PC-3 (cell line): ENCODE results near the gene DNAJC5. TPM values are rescaled to one million over a fixed set of nuclear protein-coding genes. Genes with fewer than 3 reads are reported as not detected.

Experiments
- ATAC-seq: fragments of 200-7000 bp; cut with Tn5 transposase; 2 replicates; pipeline ENCODE4 v1.9.1; 2020; ENCODE audit warnings: mild to moderate bottlenecking, moderate library complexity
- BruUV-seq: library from RNA; stranded (reverse); fragments of 400-500 nt; replicated peaks from 2 replicates; lab custom pipeline; 2021; lab: Mats Ljungman, UMichigan
- CTCF ChIA-PET: fragments of 300-600 bp; sonication (Branson Sonifier 250); formaldehyde crosslinking; loops from one replicate; lab custom pipeline; 2022; ENCODE audit warnings: antibody characterized with exemption; lab: Charles Lee
- POLR2A ChIA-PET: fragments of 300-600 bp; sonication (Branson Sonifier 250); formaldehyde crosslinking; loops from one replicate; lab custom pipeline; 2022; ENCODE audit warnings: antibody characterized with exemption; ENCODE audit not compliant: unreplicated experiment; lab: Charles Lee
- DNase-seq: peaks from one replicate; pipeline ENCODE4 v3.0.0-alpha.2; 2015
- H2AFZ ChIP-seq: fragments of 300-600 bp; sonication (generic); 2 replicates; pipeline ENCODE4 v1.6.0; 2016; ENCODE audit warnings: antibody characterized with exemption, low read length
- H3F3A ChIP-seq: fragments of 300-600 bp; sonication (generic); one replicate; pipeline ENCODE4 v1.6.0; 2017; ENCODE audit warnings: antibody characterized with exemption, low read length, control low read depth, mild to moderate bottlenecking; ENCODE audit not compliant: unreplicated experiment
- H3K27ac ChIP-seq: fragments of 300-600 bp; sonication (generic); 2 replicates; pipeline ENCODE4 v1.5.1; 2016; ENCODE audit warnings: mild to moderate bottlenecking, low read length
- H3K27me3 ChIP-seq: fragments of 300-600 bp; sonication (generic); 2 replicates; pipeline ENCODE4 v1.6.1; 2016; ENCODE audit warnings: low read length, mixed read lengths
- H3K36me3 ChIP-seq: fragments of 300-600 bp; sonication (generic); 2 replicates; pipeline ENCODE4 v1.6.1; 2016; ENCODE audit warnings: low read depth, mixed run types, low read length, mixed read lengths
- H3K4me1 ChIP-seq: fragments of 300-600 bp; sonication (generic); 2 replicates; pipeline ENCODE4 v1.5.1; 2016; ENCODE audit warnings: low read length; ENCODE audit not compliant: insufficient read depth
- H3K4me2 ChIP-seq: fragments of 300-600 bp; sonication (generic); 2 replicates; pipeline ENCODE4 v1.6.0; 2016; ENCODE audit warnings: low read length
- H3K4me3 ChIP-seq: fragments of 300-600 bp; sonication (generic); 2 replicates; pipeline ENCODE4 v1.5.1; 2016; ENCODE audit warnings: mild to moderate bottlenecking, low read length, mixed read lengths
- H3K79me2 ChIP-seq: fragments of 300-600 bp; sonication (generic); 2 replicates; pipeline ENCODE4 v1.6.1; 2017; ENCODE audit warnings: low read length, mixed read lengths
- H3K9ac ChIP-seq: fragments of 300-600 bp; sonication (generic); 2 replicates; pipeline ENCODE4 v1.6.0; 2016; ENCODE audit warnings: mild to moderate bottlenecking, low read length
- H3K9me2 ChIP-seq: fragments of 300-600 bp; sonication (generic); replicated peaks from 2 replicates; pipeline ENCODE4 v1.6.1; 2016; ENCODE audit warnings: mixed run types, low read length, mixed read lengths
- H3K9me3 ChIP-seq: fragments of 300-600 bp; sonication (generic); 2 replicates; pipeline ENCODE4 v1.6.1; 2016; ENCODE audit warnings: low read length, mixed read lengths
- H4K20me1 ChIP-seq: fragments of 300-600 bp; sonication (generic); 2 replicates; pipeline ENCODE4 v1.6.1; 2016; ENCODE audit warnings: low read length, mixed read lengths
- CTCF ChIP-seq: fragments of 300-600 bp; sonication (generic); conservative IDR thresholded peaks from 2 replicates; pipeline ENCODE4 v1.5.1; 2017; ENCODE audit warnings: antibody characterized with exemption, low read depth, mild to moderate bottlenecking, low read length
- EZH2 ChIP-seq: fragments of 300-600 bp; sonication (generic); IDR thresholded peaks from one replicate; pipeline ENCODE4 v1.6.1; 2017; ENCODE audit warnings: antibody characterized with exemption, mild to moderate bottlenecking, low read length; ENCODE audit not compliant: unreplicated experiment
- EZH2phosphoT487 ChIP-seq: fragments of 300-600 bp; sonication (generic); IDR thresholded peaks from 2 replicates; pipeline ENCODE4 v1.6.1; 2018; ENCODE audit warnings: mild to moderate bottlenecking, antibody characterized with exemption, low read length, borderline replicate concordance
- intact Hi-C: fragments of 100-400 bp; cut with micrococcal nuclease; formaldehyde crosslinking; loops from 2 replicates; pipeline ENCODE4 v1.9.0; 2023
- total RNA-seq: library from RNA; depleted of rRNA; stranded (reverse); fragments of >200 nt; gene quantifications from 2 replicates; pipeline ENCODE4 v1.2.3, GENCODE V29; 2014

Gene DNAJC5
- total RNA-seq, 1 experiment from 2014 or later: 73.7 TPM

DNA sequence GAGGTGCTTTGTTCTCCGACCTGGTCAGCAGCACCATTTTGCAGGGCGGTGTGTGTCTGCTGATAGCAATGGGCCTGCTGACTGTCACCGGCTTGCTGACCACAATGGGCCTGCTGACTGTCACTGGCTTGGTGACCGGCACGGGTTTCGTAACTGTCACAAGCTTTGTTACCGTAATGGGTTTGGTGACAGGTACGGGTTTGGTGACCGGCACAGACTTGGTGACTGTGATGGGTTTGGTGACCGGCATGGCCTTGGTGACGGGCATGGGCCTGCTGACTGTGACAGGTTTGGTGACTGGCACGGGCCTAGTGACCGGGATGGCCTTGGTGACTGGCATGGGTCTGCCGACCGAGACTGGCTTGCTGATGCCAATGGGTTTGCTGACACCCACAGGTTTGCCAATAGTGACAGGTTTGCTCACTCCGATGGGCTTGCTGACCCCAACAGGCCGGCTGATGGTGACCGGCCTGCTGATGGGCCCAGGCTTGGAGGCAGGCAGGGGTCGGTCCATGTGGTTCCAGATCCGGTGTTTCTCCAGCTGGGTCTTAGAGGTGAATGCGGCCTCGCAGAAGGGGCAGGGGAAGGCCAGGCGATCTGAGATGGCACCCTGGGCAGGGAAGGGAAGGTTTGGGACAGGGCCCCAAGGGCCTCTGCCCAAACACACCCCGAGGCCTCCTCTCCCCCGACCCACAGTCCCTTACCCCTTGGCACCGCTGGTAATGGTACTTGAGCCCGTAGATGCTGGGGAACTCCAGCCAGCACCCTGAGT is 71.4 kb downstream of the DNAJC5 start:
- H4K20me1 ChIP-seq: no peaks in the 10 kb centered on the region
- peaks cover 5% of the 10 kb centered on the region; the same call in 1 of the 2 replicates for H3K4me1 ChIP-seq
- H2AFZ ChIP-seq: no peak overlapping the region
- no peaks in the 10 kb centered on the region for H3F3A ChIP-seq
- peaks cover 15% of the 10 kb centered on the region for H3K79me2 ChIP-seq
- H3K9me3 ChIP-seq: no peaks in the 10 kb centered on the region
- H3K4me3 ChIP-seq: no peak overlapping the region
- H3K27ac ChIP-seq: no peak overlapping the region
- H3K36me3 ChIP-seq: no peaks in the 10 kb centered on the region; the same call in 1 of the 2 replicates
- ChIA-PET CTCF (no interaction called here), POLR2A (no interaction called here)
- intact Hi-C loops: no loop called here
- BruUV-seq: no TSS peak
- H3K9me2 ChIP-seq: no peaks in the 10 kb centered on the region
- no peaks in the 10 kb centered on the region for H3K27me3 ChIP-seq
- no peak for TF ChIP-seq CTCF
- TF ChIP-seq EZH2phosphoT487: no peak
- no peak for TF ChIP-seq EZH2
- ATAC-seq (no peak), DNase-seq (no peak)
- no peak overlapping the region for H3K4me2 ChIP-seq
- H3K9ac ChIP-seq: no peak overlapping the region

- no TSS peak for BruUV-seq
- CTCF ChIA-PET: no interaction called here
These were observed 72.0 kb downstream of the DNAJC5 start for GRCh38 chr20:63966944-63967322.

More at GRCh38 chr20:63966944-63967322, 72.0 kb downstream of the DNAJC5 start:
- peaks cover 15% of the 10 kb centered on the region for H3K79me2 ChIP-seq
- no peak overlapping the region for H3K27ac ChIP-seq
- no peaks in the 10 kb centered on the region for H3K9me2 ChIP-seq
- H2AFZ ChIP-seq: no peak overlapping the region
- no peak overlapping the region for H3K4me3 ChIP-seq
- H3K4me2 ChIP-seq: no peak overlapping the region
- peaks cover 5% of the 10 kb centered on the region; the same call in 1 of the 2 replicates for H3K4me1 ChIP-seq
- no peaks in the 10 kb centered on the region for H3K27me3 ChIP-seq
- H3K9ac ChIP-seq: no peak overlapping the region
- H4K20me1 ChIP-seq: no peaks in the 10 kb centered on the region
- ATAC-seq (no peak), DNase-seq (no peak)
- no peaks in the 10 kb centered on the region; the same call in 1 of the 2 replicates for H3K36me3 ChIP-seq
- TF ChIP-seq EZH2 (no peak), CTCF (no peak), EZH2phosphoT487 (no peak)
- no peaks in the 10 kb centered on the region for H3F3A ChIP-seq
- POLR2A ChIA-PET: no interaction called here
- intact Hi-C loops: no loop called here
- H3K9me3 ChIP-seq: no peaks in the 10 kb centered on the region
